ENCODE data around the gene IMP3.

The IMP3 gene

GRCh38 chr15:75616766-75617165 lies 23.3 kb downstream of the IMP3 start:
- no peak for DNase-seq

GRCh38 chr15:75606711-75607699 lies 33.0 kb downstream of the IMP3 start:
- DNase-seq, result no peak

- no peak for DNase-seq
These were observed 34.0 kb downstream of the IMP3 start for GRCh38 chr15:75606026-75606425.

- DNase-seq, result no peak
These were observed 40.6 kb downstream of the IMP3 start for GRCh38 chr15:75599401-75599800.

- no peak for DNase-seq
These were observed 41.7 kb downstream of the IMP3 start for GRCh38 chr15:75598361-75598760.

GRCh38 chr15:75597667-75598341 lies 42.2 kb downstream of the IMP3 start:
- DNase-seq, result no peak

GRCh38 chr15:75596703-75597345 lies 43.2 kb downstream of the IMP3 start:
- no peak for DNase-seq

GRCh38 chr15:75594276-75594675 lies 45.7 kb downstream of the IMP3 start:
- DNase-seq, result no peak

GRCh38 chr15:75591655-75592364 lies 48.2 kb downstream of the IMP3 start:
- DNase-seq, result no peak

- no peak for DNase-seq
These were observed 49.8 kb downstream of the IMP3 start for GRCh38 chr15:75590239-75590638.
